ENCODE data around the gene ETFA. TPM values are rescaled to one million over a fixed set of nuclear protein-coding genes. Genes with fewer than 3 reads are reported as not detected.
A peak's percentile ranks its signal among the peaks of the same experiment; 100 is the strongest.

ETFA gene
- total and polyA plus RNA-seq, 9 of the 15 experiments (the other 6 are each of a cell fraction or from before 2014, with no cell fraction given), result 130 to 543 (median 232) TPM

DNA sequence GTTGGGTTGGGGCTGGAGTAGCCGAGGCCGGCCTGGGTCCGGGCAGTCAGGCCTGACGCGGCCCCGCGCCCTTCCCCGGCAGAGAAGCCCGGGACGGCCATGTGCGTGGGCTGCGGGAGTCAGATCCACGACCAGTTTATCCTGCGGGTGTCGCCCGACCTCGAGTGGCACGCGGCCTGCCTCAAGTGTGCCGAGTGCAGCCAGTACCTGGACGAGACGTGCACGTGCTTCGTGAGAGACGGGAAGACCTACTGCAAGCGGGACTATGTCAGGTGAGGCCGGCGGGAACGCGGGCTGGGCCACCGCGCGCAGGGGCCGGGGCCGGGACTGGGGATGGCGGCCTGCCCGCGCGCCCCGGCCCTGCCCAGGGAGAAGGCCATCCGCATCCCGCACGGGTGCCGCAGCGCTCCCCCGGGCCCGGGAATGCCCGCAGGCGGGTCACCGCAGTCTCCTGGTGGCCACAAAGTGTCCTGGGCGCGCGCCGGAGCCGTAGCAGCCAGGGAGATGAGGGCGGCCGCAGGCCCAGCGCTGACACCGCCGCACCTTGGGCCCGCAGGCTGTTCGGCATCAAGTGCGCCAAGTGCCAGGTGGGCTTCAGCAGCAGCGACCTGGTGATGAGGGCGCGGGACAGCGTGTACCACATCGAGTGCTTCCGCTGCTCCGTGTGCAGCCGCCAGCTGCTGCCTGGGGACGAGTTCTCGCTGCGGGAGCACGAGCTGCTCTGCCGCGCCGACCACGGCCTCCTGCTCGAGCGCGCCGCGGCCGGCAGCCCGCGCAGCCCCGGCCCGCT, 26.6 kb upstream of the ETFA start (continued):
- TF ChIP-seq, protein P1, sequence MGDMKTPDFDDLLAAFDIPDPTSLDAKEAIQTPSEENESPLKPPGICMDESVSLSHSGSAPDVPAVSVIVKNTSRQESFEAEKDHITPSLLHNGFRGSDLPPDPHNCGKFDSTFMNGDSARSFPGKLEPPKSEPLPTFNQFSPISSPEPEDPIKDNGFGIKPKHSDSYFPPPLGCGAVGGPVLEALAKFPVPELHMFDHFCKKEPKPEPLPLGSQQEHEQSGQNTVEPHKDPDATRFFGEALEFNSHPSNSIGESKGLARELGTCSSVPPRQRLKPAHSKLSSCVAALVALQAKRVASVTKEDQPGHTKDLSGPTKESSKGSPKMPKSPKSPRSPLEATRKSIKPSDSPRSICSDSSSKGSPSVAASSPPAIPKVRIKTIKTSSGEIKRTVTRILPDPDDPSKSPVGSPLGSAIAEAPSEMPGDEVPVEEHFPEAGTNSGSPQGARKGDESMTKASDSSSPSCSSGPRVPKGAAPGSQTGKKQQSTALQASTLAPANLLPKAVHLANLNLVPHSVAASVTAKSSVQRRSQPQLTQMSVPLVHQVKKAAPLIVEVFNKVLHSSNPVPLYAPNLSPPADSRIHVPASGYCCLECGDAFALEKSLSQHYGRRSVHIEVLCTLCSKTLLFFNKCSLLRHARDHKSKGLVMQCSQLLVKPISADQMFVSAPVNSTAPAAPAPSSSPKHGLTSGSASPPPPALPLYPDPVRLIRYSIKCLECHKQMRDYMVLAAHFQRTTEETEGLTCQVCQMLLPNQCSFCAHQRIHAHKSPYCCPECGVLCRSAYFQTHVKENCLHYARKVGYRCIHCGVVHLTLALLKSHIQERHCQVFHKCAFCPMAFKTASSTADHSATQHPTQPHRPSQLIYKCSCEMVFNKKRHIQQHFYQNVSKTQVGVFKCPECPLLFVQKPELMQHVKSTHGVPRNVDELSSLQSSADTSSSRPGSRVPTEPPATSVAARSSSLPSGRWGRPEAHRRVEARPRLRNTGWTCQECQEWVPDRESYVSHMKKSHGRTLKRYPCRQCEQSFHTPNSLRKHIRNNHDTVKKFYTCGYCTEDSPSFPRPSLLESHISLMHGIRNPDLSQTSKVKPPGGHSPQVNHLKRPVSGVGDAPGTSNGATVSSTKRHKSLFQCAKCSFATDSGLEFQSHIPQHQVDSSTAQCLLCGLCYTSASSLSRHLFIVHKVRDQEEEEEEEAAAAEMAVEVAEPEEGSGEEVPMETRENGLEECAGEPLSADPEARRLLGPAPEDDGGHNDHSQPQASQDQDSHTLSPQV (IDR thresholded peaks at IDR 0.05), result peak; percentile 95
- TF ChIP-seq HNRNPLL (IDR thresholded peaks at IDR 0.05; ENCODE audit: low read depth, low read length, poor library complexity, severe bottlenecking) (peak; percentile 13), ZNF175 (CRISPR knock-in tag; IDR thresholded peaks at IDR 0.05; ENCODE audit: low read depth) (no peak), KDM2B (CRISPR knock-in tag; IDR thresholded peaks at IDR 0.05) (peak; percentile 42; the same call in 1 of the 2 replicates), CCNT2 (IDR thresholded peaks at IDR 0.05; ENCODE audit: borderline replicate concordance, extremely low read depth, insufficient read length, low read depth, low read length) (peak; percentile 28), FIP1L1 (IDR thresholded peaks at IDR 0.05; ENCODE audit: low read depth, low read length, poor library complexity, severe bottlenecking) (peak; percentile 28), VEZF1 (CRISPR knock-in tag; IDR thresholded peaks at IDR 0.05) (no peak), TFAP4 (CRISPR knock-in tag; IDR thresholded peaks at IDR 0.05; ENCODE audit: borderline replicate concordance) (peak; percentile 48; the same call in 1 of the 2 replicates), ELF2 (CRISPR knock-in tag; IDR thresholded peaks at IDR 0.05) (peak; percentile 59; the same call in 1 of the 2 replicates)
- TF ChIP-seq, protein P2, sequence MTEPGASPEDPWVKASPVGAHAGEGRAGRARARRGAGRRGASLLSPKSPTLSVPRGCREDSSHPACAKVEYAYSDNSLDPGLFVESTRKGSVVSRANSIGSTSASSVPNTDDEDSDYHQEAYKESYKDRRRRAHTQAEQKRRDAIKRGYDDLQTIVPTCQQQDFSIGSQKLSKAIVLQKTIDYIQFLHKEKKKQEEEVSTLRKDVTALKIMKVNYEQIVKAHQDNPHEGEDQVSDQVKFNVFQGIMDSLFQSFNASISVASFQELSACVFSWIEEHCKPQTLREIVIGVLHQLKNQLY (CRISPR knock-in tag; conservative IDR thresholded peaks at IDR 0.05), result 0 out of 4 replicates have a peak, but pooled peaks of 1 of the 2 experiments have one; percentile 35
- TF ChIP-seq, protein P3, sequence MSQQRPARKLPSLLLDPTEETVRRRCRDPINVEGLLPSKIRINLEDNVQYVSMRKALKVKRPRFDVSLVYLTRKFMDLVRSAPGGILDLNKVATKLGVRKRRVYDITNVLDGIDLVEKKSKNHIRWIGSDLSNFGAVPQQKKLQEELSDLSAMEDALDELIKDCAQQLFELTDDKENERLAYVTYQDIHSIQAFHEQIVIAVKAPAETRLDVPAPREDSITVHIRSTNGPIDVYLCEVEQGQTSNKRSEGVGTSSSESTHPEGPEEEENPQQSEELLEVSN (IDR thresholded peaks at IDR 0.05; ENCODE audit: borderline replicate concordance in 1 of 2, extremely low read depth in 1 of 2, insufficient read depth in 1 of 2, insufficient read length in 1 of 2, low read depth in 1 of 2, low read length in 1 of 2, poor library complexity in 1 of 2, severe bottlenecking in 1 of 2), result peak; percentile 93 to 96
- TF ChIP-seq, protein P4, sequence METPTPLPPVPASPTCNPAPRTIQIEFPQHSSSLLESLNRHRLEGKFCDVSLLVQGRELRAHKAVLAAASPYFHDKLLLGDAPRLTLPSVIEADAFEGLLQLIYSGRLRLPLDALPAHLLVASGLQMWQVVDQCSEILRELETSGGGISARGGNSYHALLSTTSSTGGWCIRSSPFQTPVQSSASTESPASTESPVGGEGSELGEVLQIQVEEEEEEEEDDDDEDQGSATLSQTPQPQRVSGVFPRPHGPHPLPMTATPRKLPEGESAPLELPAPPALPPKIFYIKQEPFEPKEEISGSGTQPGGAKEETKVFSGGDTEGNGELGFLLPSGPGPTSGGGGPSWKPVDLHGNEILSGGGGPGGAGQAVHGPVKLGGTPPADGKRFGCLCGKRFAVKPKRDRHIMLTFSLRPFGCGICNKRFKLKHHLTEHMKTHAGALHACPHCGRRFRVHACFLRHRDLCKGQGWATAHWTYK (CRISPR knock-in tag; IDR thresholded peaks at IDR 0.05), result 0 out of 2 replicates have a peak, but pooled peaks have one; percentile 12
